Gastrocnemius medialis (tissue), 4 donors: ENCODE results near the gene FYB2.

Source experiments
- POLR2A ChIP-seq, 2 donors: fragments of 450-650 bp; IDR thresholded peaks; one replicate each; pipeline ENCODE4 v1.6.1; 2017; ENCODE audit warnings: antibody characterized with exemption in 2 of 2, mild to moderate bottlenecking in 2 of 2, moderate library complexity in 2 of 2
- TF ChIP-seq, protein P1 (sequence below), 5 experiments: fragments of 450-650 bp in 3 of 5; fragments of 200-600 bp in 2 of 5; sonication (generic) in 2 of 5; IDR thresholded peaks in 4 of 5; conservative IDR thresholded peaks in 1 of 5; 1 replicate in 4 of 5; 2 replicates in 1 of 5; pipeline ENCODE4 v1.5.1; 2016 to 2019; ENCODE audit warnings: antibody characterized with exemption in 5 of 5, mild to moderate bottlenecking in 3 of 5, moderate library complexity in 3 of 5

DNA sequence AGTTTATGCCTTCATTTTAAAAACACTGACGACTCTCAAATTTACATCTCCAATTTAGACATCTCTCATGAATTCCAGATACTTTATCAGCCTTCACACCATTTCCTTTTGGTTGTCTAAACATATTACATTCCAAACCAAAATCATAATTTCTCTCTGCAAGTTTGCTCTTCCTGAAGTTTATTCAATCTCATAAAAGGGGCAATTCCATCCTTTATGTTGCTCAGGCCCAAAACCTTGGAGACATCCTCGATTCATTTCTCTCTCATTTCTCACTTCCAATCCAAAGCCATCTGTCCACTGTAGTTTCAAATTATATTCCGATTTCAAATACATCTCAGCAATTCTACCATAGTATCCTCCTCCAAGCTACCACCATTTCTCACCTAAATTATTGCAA, 74.0 kb downstream of the FYB2 start:
- TF ChIP-seq, protein P1, sequence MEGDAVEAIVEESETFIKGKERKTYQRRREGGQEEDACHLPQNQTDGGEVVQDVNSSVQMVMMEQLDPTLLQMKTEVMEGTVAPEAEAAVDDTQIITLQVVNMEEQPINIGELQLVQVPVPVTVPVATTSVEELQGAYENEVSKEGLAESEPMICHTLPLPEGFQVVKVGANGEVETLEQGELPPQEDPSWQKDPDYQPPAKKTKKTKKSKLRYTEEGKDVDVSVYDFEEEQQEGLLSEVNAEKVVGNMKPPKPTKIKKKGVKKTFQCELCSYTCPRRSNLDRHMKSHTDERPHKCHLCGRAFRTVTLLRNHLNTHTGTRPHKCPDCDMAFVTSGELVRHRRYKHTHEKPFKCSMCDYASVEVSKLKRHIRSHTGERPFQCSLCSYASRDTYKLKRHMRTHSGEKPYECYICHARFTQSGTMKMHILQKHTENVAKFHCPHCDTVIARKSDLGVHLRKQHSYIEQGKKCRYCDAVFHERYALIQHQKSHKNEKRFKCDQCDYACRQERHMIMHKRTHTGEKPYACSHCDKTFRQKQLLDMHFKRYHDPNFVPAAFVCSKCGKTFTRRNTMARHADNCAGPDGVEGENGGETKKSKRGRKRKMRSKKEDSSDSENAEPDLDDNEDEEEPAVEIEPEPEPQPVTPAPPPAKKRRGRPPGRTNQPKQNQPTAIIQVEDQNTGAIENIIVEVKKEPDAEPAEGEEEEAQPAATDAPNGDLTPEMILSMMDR (IDR thresholded peaks at IDR 0.05 in 4 of 5, conservative IDR thresholded peaks at IDR 0.05 in 1 of 5) = no peak
- TF ChIP-seq POLR2A (IDR thresholded peaks at IDR 0.05) = no peak
